Activated CD4-positive, alpha-beta T cell treated with anti-CD3 and anti-CD28 coated beads, Interleukin-2, amount 50 U/mL, for 24 hours (primary cell): Measurements from ENCODE around the gene GLDC.
A peak's percentile ranks its signal among the peaks of the same experiment; 100 is the strongest.
"Not testable (repeated sequence)": the region's sequence is repeated elsewhere in the genome, so short reads cannot be mapped to it uniquely, and the experiment has no call there.

Experiments used
- DNase-seq, 2 donors: peaks; one replicate each; pipeline ENCODE4 v3.0.0-alpha.2; 2020; ENCODE audit warnings: low read depth in 1 of 2, low spot score in 1 of 2

Gene GLDC

GRCh38 chr9:6622784-6623183 lies 22.7 kb downstream of the GLDC start:
- not testable (repeated sequence) for DNase-seq

GRCh38 chr9:6620796-6621195 lies 24.7 kb downstream of the GLDC start:
- no peak for DNase-seq

GRCh38 chr9:6620353-6620752 lies 25.2 kb downstream of the GLDC start:
- DNase-seq, result no peak

GRCh38 chr9:6619909-6620308 lies 25.6 kb downstream of the GLDC start:
- DNase-seq, result no peak

- DNase-seq, result no peak
These were observed 28.5 kb downstream of the GLDC start for GRCh38 chr9:6616951-6617602.

GRCh38 chr9:6614489-6614888 lies 31.0 kb downstream of the GLDC start:
- no peak for DNase-seq

GRCh38 chr9:6611865-6612264 lies 33.7 kb downstream of the GLDC start:
- no peak for DNase-seq

GRCh38 chr9:6610073-6610472 lies 35.5 kb downstream of the GLDC start:
- DNase-seq, result no peak

- no peak for DNase-seq
These were observed 36.0 kb downstream of the GLDC start for GRCh38 chr9:6609497-6610016.

- DNase-seq, result no peak
These were observed 40.3 kb downstream of the GLDC start for GRCh38 chr9:6605202-6605601.

GRCh38 chr9:6600426-6600825 lies 45.1 kb downstream of the GLDC start:
- DNase-seq, result no peak

- no peak for DNase-seq
These were observed 45.5 kb downstream of the GLDC start for GRCh38 chr9:6600006-6600405.

- DNase-seq, result peak in 1 of 2 donors; percentile 4
These were observed 47.2 kb downstream of the GLDC start for GRCh38 chr9:6598249-6598725.

- DNase-seq, result no peak
These were observed 52.7 kb downstream of the GLDC start for GRCh38 chr9:6592791-6593190.

GRCh38 chr9:6592231-6592630 lies 53.3 kb downstream of the GLDC start:
- no peak for DNase-seq

- DNase-seq, result no peak
These were observed 54.7 kb downstream of the GLDC start for GRCh38 chr9:6590772-6591384.

GRCh38 chr9:6590334-6590733 lies 55.2 kb downstream of the GLDC start:
- no peak for DNase-seq

- DNase-seq, result no peak
These were observed 60.5 kb downstream of the GLDC start for GRCh38 chr9:6584881-6585597.

- DNase-seq, result no peak
These were observed 64.3 kb downstream of the GLDC start for GRCh38 chr9:6581253-6581652.

GRCh38 chr9:6579613-6580012 lies 65.9 kb downstream of the GLDC start:
- DNase-seq, result no peak

GRCh38 chr9:6576987-6577386 lies 68.5 kb downstream of the GLDC start:
- DNase-seq, result no peak
